ENCODE measurements around the gene RPTOR.

DNA sequence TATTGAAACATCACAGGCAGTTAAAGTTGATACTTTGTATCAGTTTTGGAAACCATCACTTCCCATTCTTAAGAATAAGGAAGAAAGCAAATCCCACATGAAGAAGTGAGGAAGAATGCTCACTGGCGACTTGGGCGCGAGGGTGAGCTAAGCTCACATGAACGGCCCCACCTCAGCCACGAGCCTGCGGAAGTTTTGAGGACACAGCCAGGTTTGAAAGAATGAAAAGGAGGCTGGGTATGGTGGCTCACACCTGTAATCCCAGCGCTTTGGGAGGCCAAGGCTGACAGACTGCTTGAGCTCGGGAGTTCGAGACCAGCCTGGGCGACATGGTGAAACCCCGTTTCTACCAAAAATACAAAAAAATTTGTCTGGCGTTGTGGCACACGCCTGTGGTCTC, 336.7 kb downstream of the RPTOR start:
- TF ChIP-seq SIN3A (IDR thresholded peaks at IDR 0.05; ENCODE audit: borderline replicate concordance, insufficient read depth, low read depth, low read length), result no peak
- TF ChIP-seq, protein P1, sequence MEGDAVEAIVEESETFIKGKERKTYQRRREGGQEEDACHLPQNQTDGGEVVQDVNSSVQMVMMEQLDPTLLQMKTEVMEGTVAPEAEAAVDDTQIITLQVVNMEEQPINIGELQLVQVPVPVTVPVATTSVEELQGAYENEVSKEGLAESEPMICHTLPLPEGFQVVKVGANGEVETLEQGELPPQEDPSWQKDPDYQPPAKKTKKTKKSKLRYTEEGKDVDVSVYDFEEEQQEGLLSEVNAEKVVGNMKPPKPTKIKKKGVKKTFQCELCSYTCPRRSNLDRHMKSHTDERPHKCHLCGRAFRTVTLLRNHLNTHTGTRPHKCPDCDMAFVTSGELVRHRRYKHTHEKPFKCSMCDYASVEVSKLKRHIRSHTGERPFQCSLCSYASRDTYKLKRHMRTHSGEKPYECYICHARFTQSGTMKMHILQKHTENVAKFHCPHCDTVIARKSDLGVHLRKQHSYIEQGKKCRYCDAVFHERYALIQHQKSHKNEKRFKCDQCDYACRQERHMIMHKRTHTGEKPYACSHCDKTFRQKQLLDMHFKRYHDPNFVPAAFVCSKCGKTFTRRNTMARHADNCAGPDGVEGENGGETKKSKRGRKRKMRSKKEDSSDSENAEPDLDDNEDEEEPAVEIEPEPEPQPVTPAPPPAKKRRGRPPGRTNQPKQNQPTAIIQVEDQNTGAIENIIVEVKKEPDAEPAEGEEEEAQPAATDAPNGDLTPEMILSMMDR (IDR thresholded peaks at IDR 0.05), result no peak
